DOHH2 (cell line): ENCODE measurements around the gene USP35.

Experiments
- CTCF ChIP-seq: fragments of 200-600 bp; sonication (generic); IDR thresholded peaks from one replicate; pipeline ENCODE4 v1.5.1; 2014; ENCODE audit warnings: antibody characterized with exemption, mild to moderate bottlenecking, low read depth, low read length; ENCODE audit not compliant: poor library complexity, severe bottlenecking
- EZH2phosphoT487 ChIP-seq: fragments of 200-600 bp; sonication (generic); IDR thresholded peaks from 2 replicates; pipeline ENCODE4 v1.6.1; 2017; ENCODE audit warnings: borderline replicate concordance, mild to moderate bottlenecking, antibody characterized with exemption, low read length, moderate library complexity, mixed read lengths

- TF ChIP-seq CTCF (no peak), EZH2phosphoT487 (no peak)
Measured at GRCh38 chr11:78208257-78209165, 19.8 kb downstream of the USP35 start.
